HEK293T (cell line): ENCODE data around the gene SQSTM1.

Source experiments
- CTCF ChIA-PET: fragments of 350-600 bp; formaldehyde crosslinking; extraction: SDS; loops from one replicate; lab custom pipeline; 2021; ENCODE audit warnings: antibody characterized with exemption, inconsistent platforms; lab: Yijun Ruan, JAX
- POLR2A ChIA-PET: fragments of 350-600 bp; formaldehyde crosslinking; extraction: SDS; loops from one replicate; lab custom pipeline; 2020; ENCODE audit warnings: antibody characterized with exemption, inconsistent platforms; lab: Yijun Ruan, JAX
- DNase-seq: peaks from one replicate; pipeline ENCODE4 v3.0.0; 2012; ENCODE audit warnings: mixed read lengths; ENCODE audit errors: extremely low spot score
- ARNT ChIP-seq: fragments of 450-650 bp; IDR thresholded peaks from 2 replicates; pipeline ENCODE4 v1.6.1; 2017; ENCODE audit warnings: mild to moderate bottlenecking
- BHLHE40 ChIP-seq: fragments of 450-650 bp; IDR thresholded peaks from 2 replicates; pipeline ENCODE4 v1.6.1; 2016; ENCODE audit warnings: mild to moderate bottlenecking, moderate library complexity, borderline replicate concordance
- CTBP1 ChIP-seq: fragments of 450-650 bp; IDR thresholded peaks from 2 replicates; pipeline ENCODE4 v1.6.1; 2016; ENCODE audit warnings: borderline replicate concordance
- ELF4 ChIP-seq: fragments of 450-650 bp; IDR thresholded peaks from 2 replicates; pipeline ENCODE4 v1.6.1; 2017; ENCODE audit warnings: antibody characterized with exemption
- FOXA1 ChIP-seq: fragments of 450-650 bp; IDR thresholded peaks from 2 replicates; pipeline ENCODE4 v1.6.1; 2016; ENCODE audit warnings: mild to moderate bottlenecking
- FOXK2 ChIP-seq: fragments of 450-650 bp; IDR thresholded peaks from 2 replicates; pipeline ENCODE4 v1.6.1; 2016; ENCODE audit warnings: mild to moderate bottlenecking
- FOXM1 ChIP-seq: fragments of 450-650 bp; IDR thresholded peaks from 2 replicates; pipeline ENCODE4 v1.6.1; 2017; ENCODE audit warnings: mild to moderate bottlenecking, borderline replicate concordance
- HDGF ChIP-seq: fragments of 450-650 bp; IDR thresholded peaks from 2 replicates; pipeline ENCODE4 v1.6.1; 2017; ENCODE audit warnings: antibody characterized with exemption, borderline replicate concordance
- L3MBTL2 ChIP-seq: fragments of 450-650 bp; conservative IDR thresholded peaks from 2 replicates; pipeline ENCODE4 v1.6.1; 2016; ENCODE audit warnings: mild to moderate bottlenecking
- LEF1 ChIP-seq: fragments of 450-650 bp; IDR thresholded peaks from 2 replicates; pipeline ENCODE4 v1.6.1; 2017; ENCODE audit warnings: mild to moderate bottlenecking, borderline replicate concordance
- NFRKB ChIP-seq: fragments of 450-650 bp; IDR thresholded peaks from 2 replicates; pipeline ENCODE4 v1.6.1; 2016; ENCODE audit warnings: mild to moderate bottlenecking, moderate library complexity
- PKNOX1 ChIP-seq: fragments of 450-650 bp; IDR thresholded peaks from 2 replicates; pipeline ENCODE4 v1.6.1; 2016
- SP1 ChIP-seq: fragments of 450-650 bp; IDR thresholded peaks from 2 replicates; pipeline ENCODE4 v1.6.1; 2017
- SUZ12 ChIP-seq: fragments of 450-650 bp; IDR thresholded peaks from 2 replicates; pipeline ENCODE4 v1.6.1; 2016; ENCODE audit warnings: mild to moderate bottlenecking
- TARDBP ChIP-seq: fragments of 450-650 bp; IDR thresholded peaks from 2 replicates; pipeline ENCODE4 v1.6.1; 2016
- ZNF384 ChIP-seq: fragments of 450-650 bp; IDR thresholded peaks from 2 replicates; pipeline ENCODE4 v1.6.1; 2016

The SQSTM1 gene

GRCh38 chr5:179872055-179872827 lies 51.5 kb downstream of the SQSTM1 start:
- DNase-seq: no peak
- CTCF ChIA-PET: interaction anchor here (0.8 kb wide), 1 partner anchor 220 kb away, joined by 3 read pairs; no protein-coding TSS in a partner anchor
- TF ChIP-seq ELF4 (no peak), BHLHE40 (no peak), LEF1 (no peak), FOXA1 (no peak)
- POLR2A ChIA-PET: interaction anchor here (1.1 kb wide), 1 partner anchor 14 kb away, joined by 3 read pairs; the partner anchor contains the start of gene MRNIP

DNA sequence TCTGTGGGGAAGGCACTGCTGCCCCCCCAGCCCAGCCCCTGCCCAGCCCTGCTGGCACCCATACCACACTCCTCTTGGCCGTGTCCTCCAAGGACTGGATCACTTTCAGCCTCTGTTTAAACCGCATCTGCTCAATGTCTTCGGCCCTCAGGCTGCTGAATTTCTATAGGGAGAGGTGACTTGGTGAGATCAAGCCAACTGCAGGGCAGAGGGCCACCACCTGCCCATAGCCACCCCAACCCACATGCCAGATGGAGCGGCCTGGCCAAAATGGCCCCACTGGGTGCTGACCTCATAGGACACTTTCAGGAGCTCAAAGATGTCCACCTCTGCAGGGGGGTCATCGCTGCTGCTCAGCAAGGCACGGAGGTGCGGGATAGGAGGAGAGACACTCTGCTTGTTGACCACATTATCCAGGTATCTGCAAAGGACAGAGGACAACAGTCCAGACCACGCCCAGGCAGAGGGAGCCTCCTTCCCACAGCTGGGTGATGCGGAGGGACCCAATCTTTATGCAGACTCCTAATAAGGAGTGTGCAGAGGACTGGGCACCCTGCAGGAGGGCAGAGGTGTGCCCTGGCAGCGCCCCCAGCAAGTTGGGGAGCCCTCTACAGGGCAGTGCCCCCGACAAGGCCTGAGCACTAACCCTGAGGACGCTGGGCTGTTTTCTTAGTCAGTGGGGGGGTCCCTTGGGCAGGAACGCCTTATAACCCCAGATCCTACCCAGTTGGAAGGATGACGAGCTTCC lies 52.3 kb downstream of the SQSTM1 start:
- ChIA-PET POLR2A (interaction anchor here (1.1 kb wide), 1 partner anchor 15 kb away, joined by 3 read pairs; the partner anchor contains the start of gene MRNIP), CTCF (interaction anchor here (0.8 kb wide), 1 partner anchor 219 kb away, joined by 3 read pairs; no protein-coding TSS in a partner anchor)

GRCh38 chr5:179873588-179874110 lies 52.9 kb downstream of the SQSTM1 start:
- CTCF ChIA-PET: interaction anchor here (0.6 kb wide), 1 partner anchor 44 kb away, joined by 3 read pairs; no protein-coding TSS in a partner anchor
- POLR2A ChIA-PET: no interaction called here
- no peak for DNase-seq
- TF ChIP-seq FOXM1 (no peak), LEF1 (no peak), PKNOX1 (no peak), SUZ12 (no peak), ZNF384 (no peak), SP1 (no peak), BHLHE40 (no peak), FOXA1 (no peak), L3MBTL2 (no peak), NFRKB (no peak), ELF4 (no peak), CTBP1 (no peak), FOXK2 (no peak), ARNT (no peak), HDGF (no peak), TARDBP (no peak)

More for the DNA sequence above, 52.3 kb downstream of the SQSTM1 start:
- no peak for TF ChIP-seq HDGF
- TF ChIP-seq BHLHE40: no peak
- no peak for TF ChIP-seq ARNT
- TF ChIP-seq FOXM1: no peak
- TF ChIP-seq SUZ12: no peak
- no peak for TF ChIP-seq TARDBP
- DNase-seq: no peak

- ChIA-PET POLR2A (no interaction called here), CTCF (interaction anchor here (0.6 kb wide), 1 partner anchor 44 kb away, joined by 3 read pairs; no protein-coding TSS in a partner anchor)
- TF ChIP-seq FOXA1 (no peak), ZNF384 (no peak), NFRKB (no peak), ARNT (no peak), LEF1 (no peak), CTBP1 (no peak), FOXK2 (no peak), L3MBTL2 (no peak), FOXM1 (no peak), PKNOX1 (no peak), BHLHE40 (no peak), SP1 (no peak), SUZ12 (no peak), HDGF (no peak), TARDBP (no peak), ELF4 (no peak)
- no peak for DNase-seq
Observed at GRCh38 chr5:179874136-179874535, 53.4 kb downstream of the SQSTM1 start.

DNA sequence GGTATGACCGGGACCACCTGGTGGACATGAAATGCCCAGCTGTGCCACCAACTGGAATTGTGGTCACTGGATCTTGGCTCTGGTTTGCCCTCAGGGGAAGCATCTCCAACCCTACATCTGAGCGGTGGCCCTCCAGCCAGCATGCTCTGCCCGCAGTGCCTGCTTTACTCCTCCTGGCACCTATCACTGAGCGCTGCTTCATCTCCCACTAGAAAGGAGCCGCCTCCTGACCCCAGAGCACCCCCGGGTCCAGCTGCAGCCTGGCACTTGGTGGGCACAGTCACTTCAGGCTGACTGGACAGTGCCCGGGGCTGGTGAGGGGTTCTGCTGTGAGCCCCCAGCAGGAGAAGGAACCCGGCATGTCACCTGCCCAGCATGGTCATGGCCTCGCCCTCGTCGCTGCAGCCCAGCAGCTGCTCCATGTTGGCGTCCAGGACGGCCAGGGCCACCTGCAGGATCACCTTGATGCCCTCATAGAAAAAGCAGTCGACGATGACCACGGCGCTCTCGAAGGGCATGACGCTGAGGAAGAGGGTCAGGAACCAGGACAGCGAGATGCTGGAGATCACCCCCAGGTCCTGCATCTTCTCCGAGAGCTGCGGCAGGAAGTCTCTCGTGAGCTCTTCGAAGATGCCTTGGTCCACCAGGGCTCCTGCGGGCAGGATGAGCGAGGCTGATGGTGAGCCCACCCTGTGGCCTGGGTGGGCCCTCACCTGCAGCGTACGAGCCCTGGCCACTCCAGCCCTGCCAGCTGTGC lies 54.0 kb downstream of the SQSTM1 start:
- POLR2A ChIA-PET: no interaction called here

More for the DNA sequence above, 54.0 kb downstream of the SQSTM1 start:
- TF ChIP-seq SUZ12 (no peak), ZNF384 (no peak), CTBP1 (no peak), HDGF (no peak), FOXM1 (no peak), SP1 (no peak), FOXK2 (no peak), NFRKB (no peak), TARDBP (no peak), PKNOX1 (no peak), FOXA1 (no peak), BHLHE40 (no peak), ARNT (no peak), ELF4 (no peak), L3MBTL2 (no peak), LEF1 (no peak)
- no peak for DNase-seq
- CTCF ChIA-PET: no interaction called here
